SH-SY5Y (cell line): Measurements from ENCODE around the gene MUC6.

ENCODE experiments used
- GATA2 ChIP-seq: IDR thresholded peaks from 2 replicates; pipeline ENCODE4 v1.6.1; 2011; ENCODE audit warnings: mild to moderate bottlenecking, low read depth, low read length
- GATA3 ChIP-seq: IDR thresholded peaks from 2 replicates; pipeline ENCODE4 v1.6.1; 2011; ENCODE audit warnings: low read depth, mild to moderate bottlenecking, low read length, moderate library complexity

DNA sequence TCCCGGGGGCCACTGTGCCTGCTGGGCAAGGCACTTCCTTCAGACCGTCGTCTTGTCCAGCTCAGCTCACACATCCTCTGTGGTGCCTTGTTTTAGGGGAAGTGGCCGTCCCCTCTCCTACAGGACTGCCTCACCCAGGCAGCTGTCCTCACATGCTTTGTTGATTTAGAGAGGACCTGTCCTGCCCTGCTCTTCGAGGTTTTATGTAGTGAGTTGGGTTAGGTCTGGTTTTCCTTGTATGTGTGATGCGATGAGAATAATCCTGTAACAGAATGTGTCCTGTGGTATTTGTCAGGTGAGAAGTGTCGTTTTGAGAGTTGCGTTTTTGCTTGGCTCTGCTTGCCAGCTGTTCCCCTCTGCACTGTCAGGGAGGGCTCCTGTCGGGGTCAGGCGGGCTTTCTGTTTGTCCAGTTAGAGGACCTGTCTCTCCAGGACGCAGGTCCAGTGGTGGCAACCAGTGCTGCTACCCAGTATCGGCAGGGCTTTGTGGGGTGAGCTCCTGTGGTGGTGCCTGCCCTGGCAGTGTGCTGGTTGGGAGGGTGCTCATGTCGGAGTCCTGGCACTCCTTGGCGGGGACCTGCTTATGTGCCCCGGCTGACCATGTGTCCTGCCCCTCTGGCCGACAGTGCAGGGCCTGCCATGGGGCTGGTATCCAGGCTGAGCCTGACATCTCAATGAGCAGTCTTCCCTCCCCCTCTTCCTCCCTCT lies 41.3 kb downstream of the MUC6 start:
- TF ChIP-seq GATA2 (no peak), GATA3 (no peak)
